Osteoblast (primary cell): ENCODE measurements around the gene KMO. TPM values are rescaled to one million over a fixed set of nuclear protein-coding genes. Genes with fewer than 3 reads are reported as not detected.

Experiments used
- DNase-seq: peaks from one replicate; pipeline ENCODE4 v3.0.0; 2011; ENCODE audit warnings: low spot score, mixed read lengths; ENCODE audit not compliant: insufficient read length; ENCODE audit errors: missing footprints
- H2AFZ ChIP-seq: 2 replicates; pipeline ENCODE4 v1.6.0; 2011; ENCODE audit warnings: mild to moderate bottlenecking, low read length
- H3K27ac ChIP-seq: 2 replicates; pipeline ENCODE4 v1.5.1; 2011; ENCODE audit warnings: mild to moderate bottlenecking, low read depth, low read length, moderate library complexity
- H3K27me3 ChIP-seq: 2 replicates; pipeline ENCODE4 v1.6.0; 2012; ENCODE audit warnings: mild to moderate bottlenecking, control low read depth, inconsistent platforms, low read length, moderate library complexity; ENCODE audit not compliant: insufficient read depth
- H3K36me3 ChIP-seq: 2 replicates; pipeline ENCODE4 v1.5.1; 2011; ENCODE audit warnings: mild to moderate bottlenecking, low read length, control low read depth, moderate library complexity; ENCODE audit not compliant: insufficient read depth
- H3K4me1 ChIP-seq: 2 replicates; pipeline ENCODE4 v1.5.1; 2011; ENCODE audit warnings: mild to moderate bottlenecking, low read length, control low read depth, moderate library complexity; ENCODE audit not compliant: insufficient read depth
- H3K4me2 ChIP-seq: 2 replicates; pipeline ENCODE4 v1.6.0; 2011; ENCODE audit warnings: mild to moderate bottlenecking, low read length; ENCODE audit not compliant: insufficient read depth
- H3K4me3 ChIP-seq: fragments of 200-600 bp; sonication (generic); 3 replicates; pipeline ENCODE4 v1.5.1; 2012; ENCODE audit warnings: mild to moderate bottlenecking, low read length, inconsistent platforms; ENCODE audit not compliant: insufficient read depth
- H3K79me2 ChIP-seq: 2 replicates; pipeline ENCODE4 v1.6.0; 2012; ENCODE audit warnings: mild to moderate bottlenecking, low read length, control low read depth, inconsistent platforms; ENCODE audit not compliant: insufficient read depth
- H3K9me3 ChIP-seq: 2 replicates; pipeline ENCODE4 v1.5.1; 2011; ENCODE audit warnings: low read depth, low read length, control low read depth
- H4K20me1 ChIP-seq: 2 replicates; pipeline ENCODE4 v1.6.0; 2012; ENCODE audit warnings: mild to moderate bottlenecking, low read length, control low read depth; ENCODE audit not compliant: insufficient read depth
- total RNA-seq: library from RNA; depleted of rRNA; stranded (reverse); fragments of >200 nt; gene quantifications from 2 replicates; pipeline ENCODE4 v1.2.3, GENCODE V29; 2012
- TF ChIP-seq, protein P1 (sequence below): IDR thresholded peaks from 2 replicates; pipeline ENCODE4 v1.5.1; 2011; ENCODE audit warnings: mild to moderate bottlenecking, low read depth, low read length, moderate library complexity; ENCODE audit errors: extremely low read depth

Gene KMO
- total RNA-seq, 1 donor, result 0.36 TPM

DNA sequence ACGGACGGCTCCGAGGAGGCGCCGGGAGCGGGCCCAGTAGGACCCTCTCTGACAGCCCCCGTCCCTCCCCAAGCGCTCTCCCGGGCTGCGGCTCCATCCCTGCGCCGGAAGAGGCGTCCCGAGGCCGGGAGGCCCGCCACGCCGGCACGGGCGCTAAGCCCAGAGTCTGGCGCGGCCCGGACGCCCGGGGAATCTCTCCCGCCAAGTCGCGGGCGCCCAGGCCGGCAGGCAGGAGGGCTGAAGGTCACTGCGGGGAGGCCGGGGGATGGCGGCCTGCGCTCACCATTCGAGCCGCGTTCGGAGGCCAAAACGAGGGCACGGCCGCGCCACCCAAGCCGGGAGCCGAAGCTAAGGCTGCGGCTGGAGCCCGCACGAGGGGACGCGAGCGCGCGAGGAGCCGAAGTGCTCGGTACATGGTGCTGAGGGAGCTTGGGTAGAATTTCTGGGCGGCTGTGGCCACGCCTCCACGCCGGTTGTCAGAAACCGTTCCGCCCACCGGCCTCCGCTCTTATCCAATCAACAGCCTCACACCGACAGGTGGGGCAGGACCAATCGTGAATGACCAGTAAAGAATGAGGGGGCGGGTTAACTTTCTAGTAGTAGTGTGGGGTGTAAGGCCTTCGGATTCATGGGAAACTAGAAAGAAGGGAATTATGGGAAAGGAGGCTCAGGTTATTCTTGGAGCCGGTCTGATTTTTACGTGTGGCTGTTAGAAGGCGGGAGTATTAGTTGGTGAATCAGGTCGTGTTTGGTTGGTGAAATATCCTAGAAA lies 12.7 kb upstream of the KMO start, which contains the start of gene FH:
FH (minus strand) TSS at position 448 of the 772 bp plus-strand sequence; CDS start at position 415, 33 bp downstream.
- peak within 1 kb of the TSS; percentile 90 for H3K4me2 ChIP-seq
- H3K27me3 ChIP-seq, result peaks cover 25% of the 10 kb centered on the region
- H3K27ac ChIP-seq, result peak within 1 kb of the TSS; percentile 52
- peaks cover 10% of the 10 kb centered on the region for H3K4me1 ChIP-seq
- DNase-seq, result peak; percentile 94
- H3K79me2 ChIP-seq, result peaks cover 43% of the 10 kb centered on the region
- peak within 1 kb of the TSS; percentile 90 for H3K4me3 ChIP-seq
- no peaks in the 10 kb centered on the region for H4K20me1 ChIP-seq
- peak within 1 kb of the TSS; percentile 83 for H2AFZ ChIP-seq
- no peaks in the 10 kb centered on the region for H3K9me3 ChIP-seq
- peaks cover 7% of the 10 kb centered on the region for H3K36me3 ChIP-seq
- TF ChIP-seq, protein P1, sequence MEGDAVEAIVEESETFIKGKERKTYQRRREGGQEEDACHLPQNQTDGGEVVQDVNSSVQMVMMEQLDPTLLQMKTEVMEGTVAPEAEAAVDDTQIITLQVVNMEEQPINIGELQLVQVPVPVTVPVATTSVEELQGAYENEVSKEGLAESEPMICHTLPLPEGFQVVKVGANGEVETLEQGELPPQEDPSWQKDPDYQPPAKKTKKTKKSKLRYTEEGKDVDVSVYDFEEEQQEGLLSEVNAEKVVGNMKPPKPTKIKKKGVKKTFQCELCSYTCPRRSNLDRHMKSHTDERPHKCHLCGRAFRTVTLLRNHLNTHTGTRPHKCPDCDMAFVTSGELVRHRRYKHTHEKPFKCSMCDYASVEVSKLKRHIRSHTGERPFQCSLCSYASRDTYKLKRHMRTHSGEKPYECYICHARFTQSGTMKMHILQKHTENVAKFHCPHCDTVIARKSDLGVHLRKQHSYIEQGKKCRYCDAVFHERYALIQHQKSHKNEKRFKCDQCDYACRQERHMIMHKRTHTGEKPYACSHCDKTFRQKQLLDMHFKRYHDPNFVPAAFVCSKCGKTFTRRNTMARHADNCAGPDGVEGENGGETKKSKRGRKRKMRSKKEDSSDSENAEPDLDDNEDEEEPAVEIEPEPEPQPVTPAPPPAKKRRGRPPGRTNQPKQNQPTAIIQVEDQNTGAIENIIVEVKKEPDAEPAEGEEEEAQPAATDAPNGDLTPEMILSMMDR, result no peak

DNA sequence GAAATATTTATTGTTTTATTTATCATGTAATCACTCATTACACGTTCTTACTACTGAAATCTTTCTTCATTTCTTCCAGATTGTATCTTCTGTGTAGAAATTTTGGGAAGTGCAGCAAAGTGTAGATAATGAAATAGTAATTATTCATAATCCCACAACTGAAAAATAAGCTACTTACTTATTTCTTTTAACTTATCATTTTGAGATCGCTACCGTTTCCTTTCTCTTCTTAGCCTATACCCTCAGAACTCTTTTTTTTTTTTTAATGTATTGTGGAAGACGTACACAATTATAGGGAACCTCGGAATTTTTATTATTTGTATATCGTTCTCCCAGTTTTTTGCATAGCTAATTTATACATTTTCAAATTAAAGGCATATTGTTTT lies 12.1 kb upstream of the KMO start:
- H3K27ac ChIP-seq, result no peak overlapping the region
- peak overlapping the region; percentile 75 for H2AFZ ChIP-seq
- TF ChIP-seq, protein P1, result no peak
- H3K4me1 ChIP-seq, result peaks cover 10% of the 10 kb centered on the region
- peaks cover 38% of the 10 kb centered on the region for H3K79me2 ChIP-seq
- H3K9me3 ChIP-seq, result no peaks in the 10 kb centered on the region
- H3K36me3 ChIP-seq, result peaks cover 2% of the 10 kb centered on the region
- peaks cover 30% of the 10 kb centered on the region for H3K27me3 ChIP-seq
- peak overlapping the region; percentile 90 for H3K4me2 ChIP-seq
- no peaks in the 10 kb centered on the region for H4K20me1 ChIP-seq
- peak overlapping the region; percentile 90 for H3K4me3 ChIP-seq
- DNase-seq, result no peak

DNA sequence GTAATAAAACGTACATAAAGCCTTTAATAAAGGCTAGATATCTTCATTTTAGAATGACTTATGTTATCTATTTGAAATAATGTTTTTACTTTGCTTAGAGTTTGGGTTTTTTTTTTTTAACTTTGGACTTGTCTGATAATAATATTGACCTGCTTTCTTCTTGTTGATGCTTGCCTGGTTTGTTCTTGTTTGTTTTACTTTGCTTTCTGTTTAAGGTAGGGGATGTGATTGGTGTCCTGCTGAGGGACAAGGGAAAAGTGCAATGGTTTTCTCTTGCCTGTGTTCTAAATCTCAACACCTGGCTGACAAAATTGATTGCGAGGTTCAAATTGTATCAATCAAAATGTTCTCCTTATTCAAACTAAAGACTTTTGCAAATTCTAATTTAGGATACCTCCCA lies 10.5 kb upstream of the KMO start:
- no peak overlapping the region for H3K27ac ChIP-seq
- peaks cover 24% of the 10 kb centered on the region for H3K79me2 ChIP-seq
- no peaks in the 10 kb centered on the region for H4K20me1 ChIP-seq
- no peaks in the 10 kb centered on the region for H3K36me3 ChIP-seq
- peaks cover 31% of the 10 kb centered on the region for H3K27me3 ChIP-seq
- no peak overlapping the region for H3K4me2 ChIP-seq
- no peaks in the 10 kb centered on the region for H3K9me3 ChIP-seq
- no peak overlapping the region for H2AFZ ChIP-seq
- DNase-seq, result no peak
- H3K4me3 ChIP-seq, result no peak overlapping the region
- TF ChIP-seq, protein P1, result no peak
- peaks cover 10% of the 10 kb centered on the region for H3K4me1 ChIP-seq

GRCh38 chr1:241525026-241525425 lies 7.2 kb upstream of the KMO start:
- DNase-seq, result no peak
- no peak overlapping the region for H3K4me2 ChIP-seq
- H3K27me3 ChIP-seq, result peaks cover 38% of the 10 kb centered on the region

More at GRCh38 chr1:241525026-241525425, 7.2 kb upstream of the KMO start:
- H3K4me1 ChIP-seq, result no peaks in the 10 kb centered on the region
- H3K27ac ChIP-seq, result no peak overlapping the region
- no peaks in the 10 kb centered on the region for H3K9me3 ChIP-seq
- no peaks in the 10 kb centered on the region for H4K20me1 ChIP-seq
- no peaks in the 10 kb centered on the region for H3K79me2 ChIP-seq
- no peaks in the 10 kb centered on the region for H3K36me3 ChIP-seq
- H2AFZ ChIP-seq, result no peak overlapping the region
- TF ChIP-seq, protein P1, result no peak
- no peak overlapping the region for H3K4me3 ChIP-seq
